Cortex of kidney (tissue), 1 donor: ENCODE data around the gene PTGDR2.

Experiments
- DNase-seq: peaks from one replicate; lab custom pipeline; 2025; lab: John Stamatoyannopoulos, UW

PTGDR2 gene

DNA sequence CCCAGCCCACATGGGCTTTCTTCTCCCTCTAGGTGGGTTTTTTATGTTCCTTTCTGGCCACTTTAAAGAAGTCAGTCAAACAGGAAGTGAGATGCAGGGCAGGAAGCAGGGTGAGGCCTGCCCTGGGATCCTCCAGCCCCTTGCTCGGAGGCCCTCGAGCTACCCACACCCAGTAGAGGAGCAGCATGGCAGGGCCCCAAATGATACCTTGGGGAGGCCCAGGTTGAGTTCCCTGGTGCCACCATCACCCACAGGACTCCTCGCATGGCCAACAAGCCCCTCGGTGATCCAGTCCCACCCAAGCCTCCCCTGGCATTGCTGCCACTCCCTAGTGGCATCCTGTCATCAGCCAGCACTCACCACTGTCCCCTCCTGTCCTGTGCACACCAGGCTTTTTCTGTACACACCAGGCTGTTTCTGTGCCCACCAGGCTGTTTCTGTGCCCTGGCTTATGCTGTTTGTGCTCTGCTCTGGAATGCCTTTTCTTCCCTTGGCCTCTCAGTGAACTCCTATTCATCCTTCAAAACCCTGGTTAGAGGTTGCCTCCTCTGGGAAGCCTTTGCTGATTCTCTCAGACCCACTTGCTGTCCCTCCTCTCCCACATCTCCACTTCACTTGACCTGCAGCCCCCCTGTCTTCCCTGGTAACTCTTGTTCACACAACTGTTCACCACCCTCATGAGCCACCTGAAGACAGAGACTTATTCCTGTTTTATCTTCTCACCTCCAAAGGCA lies 3.1 kb upstream of the PTGDR2 start:
- no peak for DNase-seq

DNA sequence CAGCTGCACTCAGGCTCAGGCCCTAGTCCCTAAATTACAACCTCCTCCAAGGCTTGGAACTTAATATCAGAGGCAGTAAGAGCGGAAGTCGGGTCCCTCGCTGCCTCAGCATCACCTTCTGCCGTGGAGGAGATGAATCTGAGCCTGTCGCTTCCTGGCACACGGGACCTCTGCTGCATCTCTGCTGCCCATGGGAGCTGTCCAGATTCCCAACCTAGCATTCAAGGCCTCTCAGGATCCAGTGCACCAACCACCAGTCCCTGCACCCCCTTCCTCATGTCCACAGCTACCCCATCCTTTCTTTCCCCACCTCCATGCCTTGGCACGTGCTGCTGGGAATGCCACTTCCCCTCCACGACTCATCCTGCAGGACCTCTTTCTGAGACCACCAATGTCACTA lies 2.5 kb upstream of the PTGDR2 start:
- DNase-seq = no peak

DNA sequence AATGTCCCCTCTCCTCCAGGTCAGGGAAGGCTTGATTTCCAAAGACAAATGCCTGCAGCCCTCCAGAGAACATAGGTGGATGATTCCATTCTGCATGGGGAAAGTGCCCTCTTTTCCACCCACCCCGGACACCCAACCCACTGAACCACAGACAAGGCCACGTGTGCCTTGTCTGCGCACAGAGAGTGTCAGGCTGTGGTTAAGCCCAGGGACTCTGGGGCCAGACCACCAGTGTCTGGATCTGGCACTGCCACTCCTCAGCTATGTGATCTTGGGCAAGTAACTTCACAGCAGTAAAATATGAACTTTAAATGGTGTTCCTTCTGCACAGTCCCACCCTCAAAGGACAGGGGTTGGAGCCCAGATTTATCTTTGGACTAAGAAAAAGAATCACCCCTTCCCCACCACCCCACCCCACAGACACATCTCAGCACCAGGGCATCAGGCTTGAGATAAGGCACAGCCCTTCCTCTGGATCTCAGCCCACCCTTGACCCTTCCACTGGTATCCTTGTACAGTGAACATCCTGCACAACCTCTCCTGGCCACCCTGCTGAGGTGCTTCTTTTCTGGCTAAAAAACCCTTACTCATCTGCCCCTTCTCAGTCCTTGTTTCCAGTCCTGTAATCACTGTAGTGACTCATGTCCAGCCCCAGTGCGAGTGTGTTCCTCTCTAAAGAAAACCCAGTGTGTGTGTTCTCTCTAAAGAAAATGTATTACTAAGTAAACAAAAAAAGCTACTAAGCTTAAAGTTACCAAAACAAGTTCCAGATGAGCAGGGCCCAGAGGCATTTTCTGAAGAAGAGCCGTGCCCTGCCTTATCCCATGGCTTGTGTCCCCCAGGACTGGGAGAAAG lies 1.9 kb upstream of the PTGDR2 start:
- no peak for DNase-seq

DNA sequence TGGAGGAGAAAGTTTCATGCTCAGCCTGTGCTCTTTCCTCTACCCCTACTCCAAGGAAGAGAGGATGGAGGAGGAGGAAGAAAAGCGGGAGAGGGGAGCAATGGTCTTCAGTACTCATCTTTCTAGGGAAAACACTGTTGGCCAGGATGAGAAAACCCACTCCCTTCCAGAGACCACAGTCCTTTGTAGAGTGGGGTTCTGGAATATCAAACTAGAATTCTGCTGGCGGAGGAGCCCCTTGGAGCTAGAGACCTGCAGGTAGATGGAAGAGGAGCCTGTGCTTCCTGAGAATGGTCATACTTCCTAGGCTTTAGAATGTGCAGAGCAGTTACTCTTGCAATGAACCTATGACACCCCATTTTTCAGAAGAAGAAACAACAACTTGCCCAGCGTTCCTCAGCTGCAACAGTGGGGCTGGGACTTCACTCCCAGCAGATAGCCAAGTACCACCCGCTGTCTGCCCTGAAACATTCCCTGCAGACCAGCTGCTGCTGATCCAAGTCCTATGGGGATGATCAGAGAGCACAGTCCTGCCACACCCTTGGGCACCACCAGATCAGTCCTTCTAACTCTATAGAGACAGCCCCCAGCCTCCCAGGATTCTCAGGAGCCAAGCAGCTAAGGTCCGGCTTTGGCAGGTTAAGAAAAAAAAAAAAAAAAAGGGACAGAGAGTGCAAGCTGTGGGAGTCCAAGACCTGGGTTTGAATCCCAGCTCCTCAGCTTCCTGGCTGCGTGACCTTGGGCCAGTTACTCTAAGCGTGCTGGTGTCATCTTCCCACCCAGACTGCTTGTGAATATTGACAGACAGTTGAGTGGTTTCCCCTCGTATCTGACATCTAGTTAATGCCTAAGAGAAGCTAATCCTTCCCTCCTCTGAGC lies 664 bp downstream of the PTGDR2 start:
- no peak for DNase-seq

DNA sequence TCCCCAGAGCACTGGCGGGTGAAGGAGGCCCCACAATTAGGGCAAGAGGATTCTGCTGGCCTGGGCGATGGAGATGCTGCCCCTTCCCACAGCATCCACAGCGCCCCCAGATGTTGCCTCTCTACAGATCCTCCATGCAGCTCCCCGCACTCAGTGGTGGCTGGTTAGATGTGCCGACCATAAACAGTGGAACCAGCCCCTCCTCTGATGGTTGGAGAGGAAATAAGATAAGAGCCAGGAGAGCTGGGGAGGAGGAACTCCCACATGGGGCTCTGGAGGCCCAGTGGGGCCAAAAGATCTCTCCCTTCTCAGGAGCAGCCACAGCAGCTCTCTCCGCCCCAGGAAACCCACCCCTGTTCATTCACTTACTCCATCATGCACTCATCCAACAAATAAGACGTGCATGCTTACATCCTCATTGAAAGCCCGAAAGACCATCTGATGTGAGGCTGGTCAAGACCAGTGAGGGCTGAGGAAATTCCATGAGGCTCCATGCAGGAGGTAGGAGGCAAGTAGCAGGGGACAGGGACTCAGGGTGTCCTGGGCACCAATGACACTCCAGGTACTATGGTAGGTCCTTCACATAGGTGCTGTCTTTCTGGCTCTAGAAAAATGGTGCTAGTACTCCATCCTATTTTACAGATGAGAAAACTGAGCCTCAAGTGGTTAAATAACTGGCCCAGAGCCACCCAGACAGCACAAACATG lies 1.5 kb downstream of the PTGDR2 start:
- DNase-seq = no peak

DNA sequence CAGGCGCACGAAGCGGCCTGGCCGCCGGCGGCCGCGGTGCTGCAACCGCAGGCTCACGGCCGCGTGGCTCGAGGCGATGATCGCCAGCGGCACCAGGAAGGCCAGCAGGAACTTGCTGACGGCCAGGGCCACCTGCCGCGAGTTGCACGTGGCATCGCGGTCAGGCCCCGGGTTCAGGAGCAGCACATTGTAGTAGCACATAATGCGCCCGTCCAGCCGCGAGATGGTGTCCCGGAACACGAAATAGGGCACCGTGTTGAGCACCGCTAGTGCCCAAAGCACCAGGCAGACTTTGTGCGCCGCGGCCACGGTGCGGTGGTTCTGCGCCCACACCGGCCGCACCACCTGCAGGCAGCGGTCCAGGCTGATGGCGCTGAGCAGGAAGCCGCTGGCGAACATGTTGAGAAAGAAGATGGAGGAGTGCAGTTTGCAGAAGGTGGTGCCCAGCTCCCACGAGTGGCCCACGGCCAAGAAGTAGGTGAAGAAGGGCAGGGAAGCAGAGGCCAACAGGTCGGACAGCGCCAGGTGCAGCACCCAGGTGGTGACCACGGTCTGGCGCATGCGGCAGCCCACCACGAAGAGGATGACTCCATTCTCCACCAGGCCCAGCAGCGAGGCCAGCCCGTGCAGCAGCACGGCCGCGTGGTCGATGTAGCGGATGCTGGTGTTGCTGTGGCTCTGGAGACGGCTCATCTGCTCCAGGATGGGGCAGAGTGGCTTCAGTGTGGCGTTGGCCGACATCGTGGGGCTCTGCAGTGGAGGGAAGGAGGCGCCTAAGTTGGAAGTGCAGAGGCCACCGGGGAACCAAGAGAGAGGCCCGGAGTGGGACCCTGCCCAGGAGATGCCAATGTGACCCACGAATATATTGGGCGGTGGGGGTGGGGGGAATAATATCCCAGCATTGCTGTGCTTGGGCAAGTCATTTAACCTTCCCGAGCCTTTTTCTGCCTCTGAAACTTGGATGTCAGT lies 2.5 kb downstream of the PTGDR2 start:
- DNase-seq = no peak

DNA sequence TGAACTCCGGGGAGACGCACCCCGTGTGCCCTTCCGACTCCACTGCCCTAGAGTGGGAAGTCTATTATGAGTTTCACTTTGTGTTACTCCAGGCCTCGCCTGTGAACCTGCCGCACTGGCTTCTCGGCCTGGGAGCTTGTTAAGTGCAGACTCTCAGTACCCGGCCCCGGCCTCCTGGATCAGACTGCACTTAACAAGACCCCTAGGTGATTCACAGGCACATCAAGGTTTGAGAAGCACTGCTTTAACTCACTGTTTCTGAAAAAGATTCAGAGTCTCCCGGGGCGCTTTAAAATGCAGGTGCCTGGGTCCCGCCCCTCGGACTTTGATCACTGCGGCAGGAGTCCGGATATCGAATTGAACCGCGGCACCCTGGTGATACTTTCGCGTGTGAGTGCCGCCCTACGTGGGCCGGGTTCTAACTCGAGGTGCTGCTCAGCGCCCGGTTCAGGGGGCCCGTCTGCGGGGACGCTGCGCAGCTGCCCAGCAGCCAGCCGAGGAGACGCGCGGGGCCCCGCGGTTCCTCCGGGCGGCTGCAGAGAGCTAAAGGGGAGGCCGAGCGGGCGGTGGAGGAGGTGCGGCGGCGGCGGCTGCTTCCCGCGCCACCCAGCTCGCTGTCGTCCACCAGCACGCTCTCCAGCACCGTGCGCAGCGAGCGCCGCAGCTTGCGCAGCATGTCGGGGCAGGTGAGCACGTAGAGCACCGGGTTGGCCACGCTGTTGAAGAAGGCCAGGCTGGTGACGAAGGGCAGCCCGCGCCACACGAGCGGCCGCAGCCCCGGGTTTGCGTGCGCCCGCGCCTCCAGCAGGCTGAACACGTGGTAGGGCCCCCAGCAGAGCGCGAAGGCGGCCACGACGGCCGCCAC lies 3.4 kb downstream of the PTGDR2 start:
- no peak for DNase-seq

DNA sequence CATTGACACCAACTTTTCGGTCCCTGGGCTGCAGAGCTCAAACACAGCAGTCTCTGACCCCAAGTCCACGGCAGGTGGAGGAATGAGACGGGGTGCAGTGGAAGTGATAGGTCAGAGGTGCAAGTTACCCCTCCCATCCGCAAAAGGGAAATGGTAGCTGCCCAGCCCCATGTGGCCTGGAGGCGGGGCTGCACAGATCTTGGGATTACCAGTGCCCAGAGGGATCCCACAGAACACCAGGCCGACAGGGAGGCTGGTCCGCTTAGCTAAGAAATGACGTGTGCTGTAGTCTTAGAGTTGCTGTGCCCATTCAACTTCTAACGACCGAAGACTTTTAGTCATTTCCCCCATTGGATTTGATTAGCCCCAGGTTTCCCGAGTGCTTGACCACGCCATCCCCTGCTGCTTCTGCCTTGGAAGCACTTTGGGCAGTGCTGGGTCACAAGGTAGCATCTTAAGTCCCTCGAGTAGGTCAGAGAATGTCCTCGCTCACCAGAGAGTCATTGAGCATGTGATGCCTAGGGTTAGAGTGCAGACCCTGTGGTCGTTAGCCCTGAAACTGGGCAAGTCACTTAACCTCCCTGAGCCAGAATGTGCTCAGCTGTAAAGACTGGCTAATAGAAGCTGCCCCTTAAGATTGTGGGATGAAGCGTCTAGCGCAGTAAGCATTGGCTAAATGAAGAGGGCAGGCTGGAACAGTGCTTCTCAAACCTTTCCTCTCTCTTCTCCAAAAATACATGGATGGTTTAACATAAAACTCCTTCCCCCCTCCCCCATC lies 4.2 kb downstream of the PTGDR2 start:
- DNase-seq = no peak

DNA sequence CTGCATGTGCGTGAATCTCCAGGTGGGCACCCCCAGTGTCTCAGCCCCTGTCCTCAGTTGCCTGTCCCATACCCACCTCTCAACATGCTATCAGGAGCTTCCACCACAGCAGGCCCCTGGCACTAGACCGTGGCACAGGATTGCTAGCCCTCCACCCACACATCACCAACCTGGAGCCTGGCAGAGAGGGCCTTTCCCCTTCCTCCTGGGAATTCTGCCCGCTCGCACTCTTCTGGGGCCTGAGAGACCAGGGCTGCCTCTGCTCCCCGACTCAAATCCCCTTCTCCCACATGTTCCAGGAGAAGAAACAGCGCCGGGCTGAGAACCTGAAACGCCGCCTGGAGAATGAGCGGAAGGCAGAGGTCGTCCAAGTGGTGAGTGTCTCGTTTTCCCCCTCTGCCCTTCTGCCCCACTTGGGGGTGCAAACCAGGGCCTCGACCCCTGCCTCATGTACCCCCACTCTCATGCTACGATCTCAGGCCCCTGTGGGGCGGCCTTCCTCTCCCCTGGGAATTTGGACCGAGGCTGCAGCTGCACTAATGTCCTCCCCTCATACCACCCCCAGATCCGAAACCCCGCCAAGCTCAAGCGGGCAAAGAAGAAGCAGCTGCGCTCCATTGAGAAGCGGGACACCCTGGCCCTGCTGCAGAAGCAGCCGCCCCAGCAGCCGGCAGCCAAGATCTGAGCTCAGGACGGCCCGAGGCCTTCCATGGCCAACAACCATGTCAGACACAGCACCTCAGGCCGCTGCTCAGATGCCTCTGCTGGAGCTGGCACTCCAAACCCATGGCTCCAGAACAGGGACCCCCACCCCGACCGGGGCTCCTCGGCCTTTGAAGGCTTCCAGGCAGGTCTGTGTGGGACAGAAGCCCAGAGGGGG lies 5.9 kb downstream of the PTGDR2 start:
- no peak for DNase-seq

DNA sequence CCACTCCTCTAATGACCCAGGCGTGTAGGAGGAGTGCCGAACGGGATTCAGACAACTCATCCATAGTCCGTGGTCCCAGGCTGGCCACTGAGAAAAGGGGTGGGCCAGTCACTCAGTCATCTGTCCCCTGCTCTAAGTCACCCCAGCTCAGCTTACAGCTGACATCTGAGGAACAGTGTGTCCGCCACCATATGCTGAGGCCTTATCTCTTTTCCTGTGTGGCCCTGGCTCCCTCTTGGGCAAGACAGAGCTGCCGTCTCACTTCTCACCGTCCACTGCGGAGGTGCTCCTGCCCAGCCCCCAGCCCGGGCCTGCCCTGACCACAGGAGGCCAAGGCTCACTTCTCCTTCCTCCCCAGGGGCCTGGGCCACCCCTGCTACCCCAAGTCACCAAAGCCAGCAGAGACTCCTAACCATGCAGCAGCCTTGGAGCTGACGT lies 7.0 kb downstream of the PTGDR2 start:
- DNase-seq = no peak

DNA sequence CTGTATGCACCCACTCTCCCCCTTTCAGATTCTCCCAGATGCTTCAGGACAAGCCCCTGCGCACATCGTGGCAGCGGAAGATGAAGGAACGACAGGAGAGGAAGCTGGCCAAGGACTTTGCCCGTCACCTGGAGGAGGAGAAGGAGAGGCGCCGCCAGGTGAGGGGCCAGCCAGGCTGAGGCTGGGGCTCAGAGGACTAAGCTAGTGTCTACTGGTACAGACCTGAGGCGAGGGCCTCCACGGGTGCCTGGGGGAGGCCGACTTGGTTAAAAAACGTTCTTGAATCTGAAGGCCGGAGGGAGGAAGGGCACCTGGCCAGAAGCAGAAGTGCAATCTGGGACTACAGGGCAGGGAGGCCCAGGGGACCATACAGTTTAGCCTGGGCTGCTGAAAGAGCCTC lies 7.9 kb downstream of the PTGDR2 start:
- DNase-seq = no peak

DNA sequence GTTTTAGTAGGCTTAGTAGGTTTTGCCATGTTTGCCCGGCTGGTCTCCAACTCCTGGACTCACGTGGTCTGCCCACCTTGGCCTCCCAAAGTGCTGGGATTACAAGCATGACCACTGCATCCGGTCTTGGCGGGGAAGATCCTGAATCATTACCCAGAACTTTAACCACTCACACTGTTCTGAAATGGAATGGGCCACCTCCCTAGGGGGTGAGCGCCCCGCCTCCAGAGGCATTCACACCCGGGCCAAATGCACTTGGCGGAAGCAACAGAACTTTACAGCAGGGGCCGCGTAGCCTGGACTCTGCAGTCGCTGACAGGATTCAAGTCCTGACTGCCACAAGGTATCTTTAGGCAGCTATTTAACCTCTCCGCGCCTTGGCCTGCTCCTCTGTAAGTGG lies 8.5 kb downstream of the PTGDR2 start:
- no peak for DNase-seq

DNA sequence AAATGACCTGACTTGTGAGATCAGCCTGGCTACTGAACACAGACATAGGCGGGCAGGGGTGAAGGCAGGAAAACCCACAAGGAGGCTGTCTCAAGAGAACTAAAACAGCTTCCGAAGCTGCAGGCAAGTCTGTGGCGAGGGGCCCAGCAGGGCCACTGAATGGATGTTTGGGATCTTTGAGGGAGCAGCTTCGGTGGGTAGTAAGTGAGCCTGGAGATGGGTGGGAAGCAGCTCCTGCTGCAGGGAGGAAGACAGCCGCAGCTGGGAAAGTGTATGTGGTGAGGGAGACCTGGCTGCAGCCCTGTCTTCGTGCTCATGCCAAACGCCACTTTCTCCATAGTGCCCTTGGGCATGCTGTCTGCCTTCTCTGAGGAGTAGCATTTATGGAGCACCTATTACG lies 10.4 kb downstream of the PTGDR2 start:
- no peak for DNase-seq

DNA sequence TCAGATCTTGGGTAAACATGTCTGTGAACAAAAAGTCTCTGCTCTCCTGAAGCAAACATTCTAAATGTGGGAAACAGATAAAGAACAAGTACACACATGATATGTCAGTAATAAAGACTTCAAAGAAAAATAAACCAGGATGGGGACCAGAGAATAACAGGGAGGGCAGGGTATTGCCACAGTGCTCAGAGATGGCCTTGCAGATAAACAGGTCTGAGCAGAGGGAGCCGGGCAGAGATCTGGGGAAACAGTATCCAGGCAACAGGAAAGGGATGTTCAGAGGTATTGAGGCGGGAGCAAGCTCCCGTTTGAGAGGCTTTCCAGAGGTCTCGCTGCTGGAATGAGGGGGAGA lies 10.9 kb downstream of the PTGDR2 start:
- DNase-seq = no peak

DNA sequence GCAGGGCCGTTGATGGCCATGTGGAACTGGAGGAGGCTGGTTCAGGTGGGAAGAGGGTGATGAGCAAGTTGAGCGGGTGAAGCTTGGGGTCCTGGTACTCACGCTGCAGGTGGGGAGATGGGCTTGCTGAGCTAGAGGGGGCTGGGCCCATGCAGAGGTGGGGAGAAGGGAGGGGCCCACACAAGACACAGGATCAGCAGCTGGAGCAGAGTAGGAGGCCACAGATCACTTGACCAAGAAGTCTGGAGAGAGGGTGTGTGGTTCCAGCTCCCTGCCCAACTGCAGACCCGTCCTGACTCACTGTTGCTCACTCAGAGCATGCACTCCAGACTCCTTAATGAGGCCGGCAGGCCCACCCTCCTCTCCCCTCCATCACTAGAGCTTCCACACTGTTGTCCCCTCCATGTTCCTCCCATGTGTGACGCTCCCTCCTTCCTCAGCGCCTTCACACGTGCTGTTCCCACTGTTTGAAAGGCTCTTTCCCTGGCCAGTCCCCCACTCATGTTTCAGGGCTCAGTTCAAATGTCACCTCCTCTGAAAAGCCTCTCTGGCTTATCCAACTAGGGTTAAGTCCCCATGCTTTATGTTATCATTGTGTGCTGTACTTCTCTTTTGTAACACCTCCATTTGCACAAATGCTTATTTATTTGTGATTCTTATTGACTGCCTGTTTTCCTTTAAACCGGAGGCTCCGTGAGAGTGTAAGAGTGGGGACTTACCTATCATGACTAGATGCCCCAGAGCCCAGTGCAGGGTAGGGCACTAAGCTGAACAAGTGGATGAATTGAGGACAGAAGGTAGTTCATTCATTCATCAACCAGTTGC lies 11.5 kb downstream of the PTGDR2 start:
- DNase-seq = no peak

DNA sequence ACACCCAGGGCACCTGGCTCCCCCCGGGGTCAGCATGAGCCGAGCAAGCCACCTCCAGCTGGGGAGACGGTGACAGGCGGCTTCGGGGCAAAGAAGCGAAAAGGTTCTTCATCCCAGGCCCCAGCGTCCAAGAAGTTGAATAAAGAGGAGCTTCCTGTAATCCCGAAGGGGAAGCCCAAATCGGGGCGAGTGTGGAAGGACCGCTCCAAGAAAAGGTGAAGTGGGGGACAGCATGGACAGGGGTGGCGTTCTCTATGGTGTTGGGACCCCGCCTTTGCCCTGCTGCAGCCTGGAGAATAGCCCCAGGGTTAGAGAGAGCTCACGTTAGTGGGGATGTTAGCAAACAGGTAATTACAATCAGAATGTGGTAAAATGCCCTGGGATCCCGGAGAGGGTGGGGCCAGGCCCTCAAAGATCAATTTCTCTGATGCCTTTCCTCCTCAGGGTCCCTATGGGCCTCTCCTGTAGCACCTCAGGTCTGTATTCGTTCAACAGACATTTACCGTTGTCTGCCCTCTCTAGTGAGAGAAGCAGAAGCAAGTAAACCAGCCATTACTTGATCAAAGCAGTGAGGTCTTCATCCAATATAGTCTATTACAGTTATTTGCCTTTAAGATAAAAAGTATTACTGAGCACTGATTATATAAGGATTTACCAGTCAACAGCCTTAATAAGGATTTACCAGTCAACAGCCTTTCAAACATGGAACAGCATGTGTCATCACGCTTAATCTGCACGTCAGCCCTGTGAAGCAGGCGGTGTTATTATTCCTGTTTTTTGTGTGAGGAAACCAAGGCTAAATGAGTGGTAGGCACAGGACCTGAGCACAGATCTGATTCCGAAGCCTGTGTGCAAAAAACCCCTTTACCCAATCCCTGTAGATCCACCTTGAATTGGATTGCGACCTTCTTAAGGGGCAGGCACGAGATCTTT lies 12.8 kb downstream of the PTGDR2 start:
- DNase-seq = no peak
